Right atrium auricular region (tissue), 2 donors: ENCODE results near the gene ZNF90. TPM values are rescaled to one million over a fixed set of nuclear protein-coding genes. Genes with fewer than 3 reads are reported as not detected.
"Not testable (repeated sequence)": the region's sequence is repeated elsewhere in the genome, so short reads cannot be mapped to it uniquely, and the experiment has no call there.

Experiments used
- DNase-seq: peaks from one replicate; pipeline ENCODE4 v3.0.0-alpha.2; 2019; ENCODE audit warnings: low spot score
- H3K27ac ChIP-seq, 2 donors: fragments of 200-600 bp; sonication (generic); 1 replicate in 1 of 2; 2 replicates in 1 of 2; pipeline ENCODE4 v1.5.1; 2016 to 2019
- H3K27me3 ChIP-seq, 2 donors: fragments of 200-600 bp; sonication (generic); one replicate each; pipeline versions ENCODE4 v1.5.1 to v1.6.0; 2017 to 2019
- H3K36me3 ChIP-seq: fragments of 200-600 bp; sonication (generic); one replicate; pipeline ENCODE4 v1.5.1; 2016
- H3K4me1 ChIP-seq, 2 donors: fragments of 200-600 bp; sonication (generic); one replicate each; pipeline versions ENCODE4 v1.5.1 to v1.6.0; 2017 to 2019
- H3K4me3 ChIP-seq, 2 donors: fragments of 200-600 bp; sonication (generic); 1 replicate in 1 of 2; 2 replicates in 1 of 2; pipeline ENCODE4 v1.5.1; 2017 to 2019; ENCODE audit warnings: mild to moderate bottlenecking in 1 of 2, moderate library complexity in 1 of 2
- H3K9me3 ChIP-seq, 2 donors: fragments of 200-600 bp; sonication (generic); one replicate each; pipeline ENCODE4 v1.5.1; 2019
- total RNA-seq, 2 donors: library from RNA; depleted of rRNA; stranded (reverse); fragments of >200 nt; gene quantifications; one replicate each; pipeline ENCODE4 v1.1.0, GENCODE V29; 2016
- TF ChIP-seq, protein P1 (sequence below), 2 donors: fragments of 200-600 bp; sonication (generic); IDR thresholded peaks; one replicate each; pipeline ENCODE4 v1.5.1; 2019; ENCODE audit warnings: antibody characterized with exemption in 2 of 2

ZNF90 gene
- total RNA-seq, 2 donors from 2014 or later: 0.79 to 1.2 TPM

DNA sequence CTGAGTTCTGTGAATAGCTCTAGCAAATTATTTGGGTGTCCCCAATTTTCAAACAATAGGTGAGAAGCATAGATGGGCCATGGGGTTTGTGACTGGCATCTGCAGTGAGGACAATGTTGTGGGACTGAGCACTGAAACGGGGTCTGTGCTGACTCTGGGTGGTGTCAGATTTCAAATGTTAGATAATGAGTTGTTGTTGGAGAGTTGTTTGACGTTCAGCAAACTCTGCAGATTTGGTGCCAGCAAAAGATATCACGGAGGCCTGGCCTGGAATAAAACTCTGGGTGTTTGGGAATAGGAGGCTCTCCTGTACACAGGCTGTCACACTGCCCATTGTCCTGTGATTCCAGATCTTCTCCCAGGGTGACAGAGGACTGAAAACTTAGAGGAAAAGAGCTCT, 2.9 kb downstream of the ZNF90 start:
- TF ChIP-seq, protein P1, sequence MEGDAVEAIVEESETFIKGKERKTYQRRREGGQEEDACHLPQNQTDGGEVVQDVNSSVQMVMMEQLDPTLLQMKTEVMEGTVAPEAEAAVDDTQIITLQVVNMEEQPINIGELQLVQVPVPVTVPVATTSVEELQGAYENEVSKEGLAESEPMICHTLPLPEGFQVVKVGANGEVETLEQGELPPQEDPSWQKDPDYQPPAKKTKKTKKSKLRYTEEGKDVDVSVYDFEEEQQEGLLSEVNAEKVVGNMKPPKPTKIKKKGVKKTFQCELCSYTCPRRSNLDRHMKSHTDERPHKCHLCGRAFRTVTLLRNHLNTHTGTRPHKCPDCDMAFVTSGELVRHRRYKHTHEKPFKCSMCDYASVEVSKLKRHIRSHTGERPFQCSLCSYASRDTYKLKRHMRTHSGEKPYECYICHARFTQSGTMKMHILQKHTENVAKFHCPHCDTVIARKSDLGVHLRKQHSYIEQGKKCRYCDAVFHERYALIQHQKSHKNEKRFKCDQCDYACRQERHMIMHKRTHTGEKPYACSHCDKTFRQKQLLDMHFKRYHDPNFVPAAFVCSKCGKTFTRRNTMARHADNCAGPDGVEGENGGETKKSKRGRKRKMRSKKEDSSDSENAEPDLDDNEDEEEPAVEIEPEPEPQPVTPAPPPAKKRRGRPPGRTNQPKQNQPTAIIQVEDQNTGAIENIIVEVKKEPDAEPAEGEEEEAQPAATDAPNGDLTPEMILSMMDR (IDR thresholded peaks at IDR 0.05): no peak
- Histone ChIP-seq H3K9me3 (no peaks in the 10 kb centered on the region), H3K4me1 (no peaks in the 10 kb centered on the region), H3K4me3 (no peak overlapping the region), H3K27me3 (no peaks in the 10 kb centered on the region), H3K27ac (no peak overlapping the region), H3K36me3 (no peaks in the 10 kb centered on the region)
- no peak for DNase-seq

DNA sequence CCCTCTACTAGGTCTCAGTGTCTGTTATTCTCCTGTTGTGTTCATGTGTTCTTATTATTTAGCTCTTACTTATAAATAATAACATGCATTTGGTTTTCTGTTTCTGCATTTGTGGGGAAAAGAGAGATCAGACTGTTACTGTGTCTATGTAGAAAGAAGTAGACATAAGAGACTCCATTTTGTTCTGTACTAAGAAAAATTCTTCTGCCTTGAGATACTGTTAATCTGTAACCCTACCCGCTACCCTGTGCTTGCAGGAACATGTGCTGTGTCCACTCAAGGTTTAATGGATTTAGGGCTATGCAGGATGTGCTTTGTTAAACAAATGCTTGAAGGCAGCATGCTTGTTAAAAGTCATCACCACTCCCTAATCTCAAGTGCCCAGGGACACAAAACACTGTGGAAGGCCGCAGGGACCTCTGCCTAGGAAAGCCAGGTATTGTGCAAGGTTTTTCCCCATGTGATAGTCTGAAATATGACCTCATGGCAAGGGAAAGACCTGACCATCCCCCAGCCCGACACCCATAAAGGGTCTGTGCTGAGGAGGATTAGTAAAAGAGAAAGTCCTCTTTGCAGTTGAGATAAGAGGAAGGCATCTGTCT, 4.5 kb downstream of the ZNF90 start:
- DNase-seq, H3K4me1 ChIP-seq, H3K36me3 ChIP-seq, H3K27ac ChIP-seq, H3K4me3 ChIP-seq, H3K27me3 ChIP-seq, H3K9me3 ChIP-seq: not testable (repeated sequence)

DNA sequence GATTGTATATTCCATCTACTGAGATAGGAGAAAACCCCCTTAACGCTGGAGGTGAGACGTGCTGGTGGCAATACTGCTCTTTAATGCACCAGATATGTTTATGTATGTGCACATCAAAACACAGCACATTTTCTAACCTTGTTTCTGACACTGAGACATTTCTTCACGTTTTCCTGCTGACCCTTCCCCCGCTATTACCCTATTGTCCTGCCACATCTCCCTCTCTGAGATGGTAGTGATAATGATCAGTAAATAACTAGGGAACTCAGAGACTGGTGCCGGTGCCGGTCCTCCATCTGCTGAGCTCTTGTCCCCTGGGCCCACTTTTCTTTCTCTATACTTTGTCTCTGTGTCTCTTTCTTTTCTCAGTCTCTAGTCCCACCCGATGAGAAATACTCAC, 5.1 kb downstream of the ZNF90 start:
- H3K27ac ChIP-seq, H3K9me3 ChIP-seq, DNase-seq, H3K36me3 ChIP-seq, H3K27me3 ChIP-seq, H3K4me1 ChIP-seq, H3K4me3 ChIP-seq: not testable (repeated sequence)

DNA sequence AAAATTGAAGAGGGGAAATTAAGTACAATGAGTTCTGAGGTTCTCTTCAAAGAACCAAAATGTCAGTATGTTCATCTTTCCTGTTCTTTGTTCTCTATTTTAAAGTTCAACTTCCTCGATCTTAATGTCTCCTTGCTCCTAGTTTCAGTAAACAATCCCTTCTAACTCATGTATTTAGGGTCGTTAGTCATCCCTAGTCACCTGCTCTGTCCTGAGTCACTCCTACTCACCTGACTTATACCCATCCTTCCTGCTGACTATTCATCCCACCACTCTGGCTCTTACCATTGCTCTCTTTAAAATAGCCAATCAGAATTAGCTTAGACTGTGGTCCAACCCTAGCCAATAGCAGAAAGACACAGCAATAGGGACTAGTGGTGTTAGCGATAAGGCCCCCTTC, 24.3 kb downstream of the ZNF90 start:
- Histone ChIP-seq H3K4me3 (no peak overlapping the region), H3K36me3 (peaks cover 5% of the 10 kb centered on the region), H3K27me3 (no peaks in the 10 kb centered on the region), H3K4me1 (no peaks in the 10 kb centered on the region), H3K27ac (no peak overlapping the region), H3K9me3 (peaks cover 0 to 42% of the 10 kb centered on the region in 2 donors)
- DNase-seq: no peak
- TF ChIP-seq, protein P1 (IDR thresholded peaks at IDR 0.05): no peak

DNA sequence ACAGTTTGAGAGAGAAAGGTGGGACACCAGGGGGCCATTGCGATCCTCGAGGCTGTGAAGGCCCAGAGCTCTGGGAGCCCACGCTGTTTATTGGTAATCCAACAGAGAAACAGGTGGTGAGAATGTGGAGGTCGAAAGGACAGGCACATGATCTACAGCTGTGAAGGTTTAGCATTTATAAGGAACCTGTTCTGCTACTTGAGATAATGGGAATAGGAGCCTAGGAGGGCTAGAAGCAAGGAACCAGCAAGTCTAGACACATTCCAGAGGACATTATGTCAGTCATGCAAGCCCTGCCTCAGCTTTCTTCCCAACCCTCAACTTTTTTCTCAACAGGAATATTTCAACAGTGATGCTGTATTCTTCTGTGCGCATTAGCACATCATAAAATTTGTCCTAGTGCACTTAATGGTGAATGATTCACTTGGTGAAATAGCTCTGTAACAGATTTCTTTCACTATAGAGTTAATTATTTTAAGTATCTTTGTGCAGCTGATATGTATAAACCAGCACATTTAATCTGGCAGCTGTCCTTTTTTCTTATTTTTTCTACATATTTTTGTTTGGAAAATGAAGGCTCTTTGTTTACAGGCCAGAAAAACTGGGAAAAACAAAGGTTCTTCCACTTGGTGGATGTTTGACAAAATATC, 25.4 kb downstream of the ZNF90 start:
- Histone ChIP-seq H3K4me1 (no peaks in the 10 kb centered on the region), H3K4me3 (no peak overlapping the region), H3K27ac (no peak overlapping the region), H3K9me3 (peaks cover 0 to 47% of the 10 kb centered on the region in 2 donors), H3K27me3 (no peaks in the 10 kb centered on the region), H3K36me3 (peaks cover 5% of the 10 kb centered on the region)
- no peak for DNase-seq
- TF ChIP-seq, protein P1 (IDR thresholded peaks at IDR 0.05): no peak

DNA sequence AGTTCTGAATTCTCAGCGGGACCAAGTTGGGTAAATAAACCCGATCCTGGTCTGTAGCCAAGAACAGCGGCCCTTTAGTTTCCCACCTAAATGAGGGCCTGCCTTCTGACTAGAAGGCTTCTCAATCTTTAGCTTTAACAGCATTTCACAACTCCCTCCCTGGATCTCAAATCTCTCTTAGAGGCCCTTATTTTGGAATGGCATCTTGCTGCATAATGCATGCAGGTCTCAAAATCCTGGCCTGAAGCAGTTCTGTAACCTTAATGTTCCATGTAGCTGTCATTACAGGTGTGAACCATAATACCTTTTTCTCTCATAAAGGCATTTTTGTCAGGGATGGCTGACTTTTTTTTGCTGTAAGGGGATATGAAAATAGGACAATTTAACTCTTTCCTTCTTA, 29.5 kb downstream of the ZNF90 start:
- DNase-seq: no peak
- Histone ChIP-seq H3K9me3 (peaks cover 0 to 56% of the 10 kb centered on the region in 2 donors), H3K36me3 (peaks cover 5% of the 10 kb centered on the region), H3K4me1 (no peaks in the 10 kb centered on the region), H3K4me3 (no peak overlapping the region), H3K27ac (no peak overlapping the region), H3K27me3 (no peaks in the 10 kb centered on the region)
- TF ChIP-seq, protein P1 (IDR thresholded peaks at IDR 0.05): no peak

DNA sequence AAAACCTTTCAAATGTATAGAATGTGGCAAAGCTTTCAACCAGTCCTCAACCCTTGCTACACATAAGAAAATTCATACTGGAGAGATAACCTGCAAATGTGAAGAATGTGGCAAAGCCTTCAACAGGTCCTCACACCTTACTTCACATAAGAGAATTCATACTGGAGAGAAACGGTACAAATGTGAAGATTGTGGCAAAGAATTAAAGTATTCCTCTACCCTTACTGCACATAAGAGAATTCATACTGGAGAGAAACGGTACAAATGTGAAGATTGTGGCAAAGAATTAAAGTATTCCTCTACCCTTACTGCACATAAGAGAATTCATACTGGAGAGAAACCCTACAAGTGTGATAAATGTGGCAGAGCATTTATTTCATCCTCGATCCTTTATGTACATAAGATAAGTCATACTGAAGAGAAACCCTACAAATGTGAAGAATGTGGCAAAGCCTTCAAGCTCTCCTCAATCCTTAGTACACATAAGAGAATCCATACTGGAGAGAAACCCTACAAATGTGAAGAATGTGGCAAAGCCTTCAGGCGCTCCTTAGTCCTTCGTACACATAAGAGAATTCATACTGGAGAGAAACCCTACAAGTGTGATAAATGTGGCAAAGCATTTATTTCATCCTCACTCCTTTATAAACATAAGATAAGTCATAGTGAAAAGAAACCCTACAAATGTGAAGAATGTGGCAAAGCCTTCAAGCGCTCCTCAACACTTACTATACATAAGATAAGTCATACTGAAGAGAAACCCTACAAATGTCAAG, 40.5 kb downstream of the ZNF90 start:
- H3K36me3 ChIP-seq, H3K27ac ChIP-seq, H3K27me3 ChIP-seq, DNase-seq, H3K4me3 ChIP-seq, H3K4me1 ChIP-seq: not testable (repeated sequence)
- peaks cover 32 to 100% of the 10 kb centered on the region in 2 donors for H3K9me3 ChIP-seq
